HG03139 (cell line): ENCODE measurements around the gene NDUFAF3.

Experiments
- ATAC-seq: cut with Tn5 transposase; IDR thresholded peaks from one replicate; pipeline ENCODE4 v1.9.1; 2021; ENCODE audit not compliant: unreplicated experiment

NDUFAF3 gene

GRCh38 chr3:49053543-49053942 lies 31.6 kb downstream of the NDUFAF3 start:
- no peak for ATAC-seq

GRCh38 chr3:49054344-49054862 lies 32.5 kb downstream of the NDUFAF3 start:
- ATAC-seq = no peak

- ATAC-seq = no peak
Observed at GRCh38 chr3:49057268-49057667, 35.3 kb downstream of the NDUFAF3 start.

GRCh38 chr3:49058011-49058410 lies 36.1 kb downstream of the NDUFAF3 start:
- no peak for ATAC-seq
